ENCODE data around the gene UCKL1. TPM values are rescaled to one million over a fixed set of nuclear protein-coding genes. Genes with fewer than 3 reads are reported as not detected.
"Not testable (repeated sequence)": the region's sequence is repeated elsewhere in the genome, so short reads cannot be mapped to it uniquely, and the experiment has no call there.

Gene UCKL1
- total RNA-seq, 1 donor from 2014 or later: 50.1 TPM

DNA sequence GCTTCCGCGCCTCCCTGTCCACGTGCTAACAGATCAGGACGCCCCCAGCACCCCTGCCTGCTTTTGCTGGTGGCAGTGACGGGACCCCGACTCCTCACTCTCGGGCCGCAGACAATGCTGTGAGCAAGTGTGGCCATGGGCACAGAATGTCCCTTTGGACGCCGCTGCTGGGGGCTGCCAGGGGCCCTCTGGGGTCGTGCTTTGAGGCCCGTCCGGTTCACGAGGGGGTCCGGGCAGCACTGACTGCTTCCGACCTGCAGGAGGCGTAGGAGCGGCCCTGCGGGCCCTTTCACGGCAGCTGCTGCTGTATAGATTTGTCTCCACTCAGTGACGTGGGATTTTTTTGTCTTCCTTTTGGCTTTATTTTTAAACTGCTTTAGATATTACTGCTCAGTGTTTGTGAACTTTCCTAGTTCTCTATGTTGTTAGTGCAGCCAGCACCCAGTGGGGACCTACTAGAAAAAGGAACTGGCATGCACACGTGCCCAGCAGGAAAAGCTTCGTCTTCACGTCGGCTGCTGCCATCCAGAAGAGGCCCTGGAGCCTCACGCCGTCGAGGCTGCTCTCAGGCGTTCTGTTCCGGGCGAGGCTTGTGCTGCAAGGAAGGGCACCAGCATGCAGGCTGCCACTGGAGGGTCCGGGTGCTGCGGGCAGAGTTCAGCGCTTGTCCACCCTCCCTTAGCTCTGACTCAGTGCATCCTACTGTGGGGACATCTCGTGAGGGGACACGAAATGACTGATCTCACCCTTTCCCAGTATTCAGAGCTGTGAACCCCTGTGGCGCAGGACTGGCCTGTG, 21.7 kb downstream of the UCKL1 start:
- Histone ChIP-seq H3K36me3 (peaks cover 0 to 47% of the 10 kb centered on the region in 2 donors), H3K9me3 (no peaks in the 10 kb centered on the region), H3K27ac (no peak overlapping the region), H3K4me3 (no peak overlapping the region), H3K27me3 (no peaks in the 10 kb centered on the region), H3K4me1 (no peaks in the 10 kb centered on the region)
- no peak for TF ChIP-seq POLR2AphosphoS5 (IDR thresholded peaks at IDR 0.05; ENCODE audit: insufficient read depth in 1 of 2, low read depth in 1 of 2)
- DNase-seq (ENCODE audit: extremely low spot score in 2 of 2): no peak
- intact Hi-C loops (cut with DNase I): no loop called here

GRCh38 chr20:63933646-63934045, 22.6 kb downstream of the UCKL1 start:
- Histone ChIP-seq H3K4me1 (no peaks in the 10 kb centered on the region), H3K4me3 (no peak overlapping the region), H3K27ac (no peak overlapping the region), H3K36me3 (peaks cover 0 to 47% of the 10 kb centered on the region in 2 donors), H3K27me3 (no peaks in the 10 kb centered on the region), H3K9me3 (no peaks in the 10 kb centered on the region)
- DNase-seq (ENCODE audit: extremely low spot score in 2 of 2): no peak
- intact Hi-C loops (cut with DNase I): no loop called here
- TF ChIP-seq, protein P1, sequence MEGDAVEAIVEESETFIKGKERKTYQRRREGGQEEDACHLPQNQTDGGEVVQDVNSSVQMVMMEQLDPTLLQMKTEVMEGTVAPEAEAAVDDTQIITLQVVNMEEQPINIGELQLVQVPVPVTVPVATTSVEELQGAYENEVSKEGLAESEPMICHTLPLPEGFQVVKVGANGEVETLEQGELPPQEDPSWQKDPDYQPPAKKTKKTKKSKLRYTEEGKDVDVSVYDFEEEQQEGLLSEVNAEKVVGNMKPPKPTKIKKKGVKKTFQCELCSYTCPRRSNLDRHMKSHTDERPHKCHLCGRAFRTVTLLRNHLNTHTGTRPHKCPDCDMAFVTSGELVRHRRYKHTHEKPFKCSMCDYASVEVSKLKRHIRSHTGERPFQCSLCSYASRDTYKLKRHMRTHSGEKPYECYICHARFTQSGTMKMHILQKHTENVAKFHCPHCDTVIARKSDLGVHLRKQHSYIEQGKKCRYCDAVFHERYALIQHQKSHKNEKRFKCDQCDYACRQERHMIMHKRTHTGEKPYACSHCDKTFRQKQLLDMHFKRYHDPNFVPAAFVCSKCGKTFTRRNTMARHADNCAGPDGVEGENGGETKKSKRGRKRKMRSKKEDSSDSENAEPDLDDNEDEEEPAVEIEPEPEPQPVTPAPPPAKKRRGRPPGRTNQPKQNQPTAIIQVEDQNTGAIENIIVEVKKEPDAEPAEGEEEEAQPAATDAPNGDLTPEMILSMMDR (IDR thresholded peaks at IDR 0.05): no peak

GRCh38 chr20:63932606-63933160, 23.5 kb downstream of the UCKL1 start:
- no peak overlapping the region for H3K4me3 ChIP-seq
- no peak for TF ChIP-seq POLR2AphosphoS5 (IDR thresholded peaks at IDR 0.05; ENCODE audit: insufficient read depth in 1 of 2, low read depth in 1 of 2)
- no peak for TF ChIP-seq POLR2A (IDR thresholded peaks at IDR 0.05)
- TF ChIP-seq, protein P1 (IDR thresholded peaks at IDR 0.05): no peak
- no peaks in the 10 kb centered on the region for H3K27me3 ChIP-seq
- intact Hi-C loops (cut with DNase I): no loop called here
- DNase-seq (ENCODE audit: extremely low spot score in 2 of 2): no peak
- no peak overlapping the region for H3K27ac ChIP-seq
- no peaks in the 10 kb centered on the region for H3K4me1 ChIP-seq
- H3K36me3 ChIP-seq: peaks cover 0 to 53% of the 10 kb centered on the region in 2 donors
- H3K9me3 ChIP-seq: no peaks in the 10 kb centered on the region

DNA sequence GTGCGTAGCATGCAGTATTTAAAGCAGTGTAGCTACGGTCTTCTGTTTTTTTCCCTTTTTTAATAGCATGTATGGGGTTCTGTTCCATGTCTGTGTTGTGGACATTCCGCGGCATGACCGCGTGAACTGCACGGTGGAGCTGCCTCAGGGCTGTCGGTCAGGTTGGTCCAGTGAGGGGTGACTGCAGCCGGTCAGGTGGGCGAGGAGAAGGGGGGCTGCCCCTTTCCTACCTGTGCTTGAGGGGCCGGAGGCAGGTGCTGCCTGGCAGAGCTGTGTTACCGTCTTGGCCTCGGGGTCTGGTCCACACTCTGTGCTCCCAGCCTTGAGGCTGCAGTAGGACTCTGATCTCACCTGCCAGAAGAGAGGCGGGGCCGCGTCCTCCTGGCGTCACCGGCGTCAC, 24.5 kb downstream of the UCKL1 start:
- intact Hi-C loops (cut with DNase I): no loop called here

GRCh38 chr20:63930971-63931553, 25.2 kb downstream of the UCKL1 start:
- Histone ChIP-seq H3K27me3 (no peaks in the 10 kb centered on the region), H3K4me3 (no peak overlapping the region), H3K9me3 (no peaks in the 10 kb centered on the region), H3K36me3 (peaks cover 0 to 53% of the 10 kb centered on the region in 2 donors), H3K27ac (no peak overlapping the region), H3K4me1 (no peaks in the 10 kb centered on the region)
- intact Hi-C loops (cut with DNase I): no loop called here
- TF ChIP-seq POLR2A (IDR thresholded peaks at IDR 0.05) (no peak), POLR2AphosphoS5 (IDR thresholded peaks at IDR 0.05; ENCODE audit: insufficient read depth in 1 of 2, low read depth in 1 of 2) (no peak)
- TF ChIP-seq, protein P1 (IDR thresholded peaks at IDR 0.05): no peak
- no peak for DNase-seq (ENCODE audit: extremely low spot score in 2 of 2)

More for the DNA sequence above, 24.5 kb downstream of the UCKL1 start:
- no peak for TF ChIP-seq POLR2A (IDR thresholded peaks at IDR 0.05)
- TF ChIP-seq, protein P1 (IDR thresholded peaks at IDR 0.05): no peak
- TF ChIP-seq POLR2AphosphoS5 (IDR thresholded peaks at IDR 0.05; ENCODE audit: insufficient read depth in 1 of 2, low read depth in 1 of 2): no peak
- no peaks in the 10 kb centered on the region for H3K27me3 ChIP-seq
- peaks cover 0 to 53% of the 10 kb centered on the region in 2 donors for H3K36me3 ChIP-seq
- DNase-seq (ENCODE audit: extremely low spot score in 2 of 2): no peak
- no peak overlapping the region for H3K27ac ChIP-seq
- no peaks in the 10 kb centered on the region for H3K9me3 ChIP-seq
- no peak overlapping the region for H3K4me3 ChIP-seq
- H3K4me1 ChIP-seq: no peaks in the 10 kb centered on the region

- H3K36me3 ChIP-seq: peaks cover 0 to 52% of the 10 kb centered on the region in 2 donors
- H3K27ac ChIP-seq; DNase-seq (ENCODE audit: extremely low spot score in 2 of 2); H3K9me3 ChIP-seq; intact Hi-C loops (cut with DNase I); H3K4me1 ChIP-seq; H3K4me3 ChIP-seq; H3K27me3 ChIP-seq: not testable (repeated sequence)
Measured at GRCh38 chr20:63929473-63929883, 26.7 kb downstream of the UCKL1 start.
